Measurements from ENCODE around the gene BOD1.

- TF ChIP-seq EZH2 (IDR thresholded peaks at IDR 0.05; ENCODE audit: borderline replicate concordance, low read depth, low read length, poor library complexity, severe bottlenecking) (no peak), CTCF (conservative IDR thresholded peaks at IDR 0.05; ENCODE audit: low read depth, low read length) (no peak)
Observed at GRCh38 chr5:173627271-173627670, 10.8 kb upstream of the BOD1 start.

Data from A673 (cell line).